ENCODE data around the gene SMCR8.

The SMCR8 gene

DNA sequence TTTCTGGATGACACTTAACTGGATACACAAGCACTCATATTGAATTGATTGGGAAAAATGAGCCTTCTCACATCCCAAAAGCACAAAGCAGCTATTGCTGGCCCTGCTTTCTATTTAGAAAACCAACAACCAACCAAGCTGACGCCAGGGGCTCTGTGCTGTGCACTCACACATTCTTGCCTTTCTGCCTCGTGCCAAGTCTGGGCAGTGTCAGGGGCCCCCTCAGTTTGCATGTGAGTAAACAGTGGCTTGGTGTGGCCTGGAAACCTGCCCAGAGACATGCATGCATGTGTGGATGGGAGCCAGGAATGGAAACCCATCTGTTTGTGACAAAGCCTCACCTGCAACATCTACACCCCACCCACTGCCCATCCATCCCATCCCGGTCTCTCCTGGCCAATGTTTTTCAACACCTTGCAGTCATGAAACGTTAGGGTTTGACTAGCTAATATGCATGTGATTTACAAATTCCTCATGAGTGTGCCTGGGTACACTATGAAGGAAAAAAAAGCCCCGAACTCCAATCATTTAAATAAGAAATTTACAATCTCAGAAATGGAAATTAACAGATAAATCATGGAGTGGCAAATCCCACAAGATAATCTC lies 34.2 kb upstream of the SMCR8 start:
- Histone ChIP-seq H3K27ac (replicated peaks) (no peak overlapping the region), H3K27me3 (ENCODE audit: insufficient read depth, poor library complexity, severe bottlenecking) (no peaks in the 10 kb centered on the region), H3K4me3 (replicated peaks; ENCODE audit: insufficient read depth, low read length) (no peak overlapping the region)
- no peak for DNase-seq (ENCODE audit: low read depth in 1 of 2, low spot score in 1 of 2)
- TF ChIP-seq SPI1 (IDR thresholded peaks at IDR 0.05; ENCODE audit: borderline replicate concordance, low read depth) (no peak), GABPA (IDR thresholded peaks at IDR 0.05; ENCODE audit: low read depth) (no peak)
- TF ChIP-seq, protein P1, sequence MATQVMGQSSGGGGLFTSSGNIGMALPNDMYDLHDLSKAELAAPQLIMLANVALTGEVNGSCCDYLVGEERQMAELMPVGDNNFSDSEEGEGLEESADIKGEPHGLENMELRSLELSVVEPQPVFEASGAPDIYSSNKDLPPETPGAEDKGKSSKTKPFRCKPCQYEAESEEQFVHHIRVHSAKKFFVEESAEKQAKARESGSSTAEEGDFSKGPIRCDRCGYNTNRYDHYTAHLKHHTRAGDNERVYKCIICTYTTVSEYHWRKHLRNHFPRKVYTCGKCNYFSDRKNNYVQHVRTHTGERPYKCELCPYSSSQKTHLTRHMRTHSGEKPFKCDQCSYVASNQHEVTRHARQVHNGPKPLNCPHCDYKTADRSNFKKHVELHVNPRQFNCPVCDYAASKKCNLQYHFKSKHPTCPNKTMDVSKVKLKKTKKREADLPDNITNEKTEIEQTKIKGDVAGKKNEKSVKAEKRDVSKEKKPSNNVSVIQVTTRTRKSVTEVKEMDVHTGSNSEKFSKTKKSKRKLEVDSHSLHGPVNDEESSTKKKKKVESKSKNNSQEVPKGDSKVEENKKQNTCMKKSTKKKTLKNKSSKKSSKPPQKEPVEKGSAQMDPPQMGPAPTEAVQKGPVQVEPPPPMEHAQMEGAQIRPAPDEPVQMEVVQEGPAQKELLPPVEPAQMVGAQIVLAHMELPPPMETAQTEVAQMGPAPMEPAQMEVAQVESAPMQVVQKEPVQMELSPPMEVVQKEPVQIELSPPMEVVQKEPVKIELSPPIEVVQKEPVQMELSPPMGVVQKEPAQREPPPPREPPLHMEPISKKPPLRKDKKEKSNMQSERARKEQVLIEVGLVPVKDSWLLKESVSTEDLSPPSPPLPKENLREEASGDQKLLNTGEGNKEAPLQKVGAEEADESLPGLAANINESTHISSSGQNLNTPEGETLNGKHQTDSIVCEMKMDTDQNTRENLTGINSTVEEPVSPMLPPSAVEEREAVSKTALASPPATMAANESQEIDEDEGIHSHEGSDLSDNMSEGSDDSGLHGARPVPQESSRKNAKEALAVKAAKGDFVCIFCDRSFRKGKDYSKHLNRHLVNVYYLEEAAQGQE (IDR thresholded peaks at IDR 0.05; ENCODE audit: insufficient replicate concordance, low read depth): no peak
- TF ChIP-seq, protein P2, sequence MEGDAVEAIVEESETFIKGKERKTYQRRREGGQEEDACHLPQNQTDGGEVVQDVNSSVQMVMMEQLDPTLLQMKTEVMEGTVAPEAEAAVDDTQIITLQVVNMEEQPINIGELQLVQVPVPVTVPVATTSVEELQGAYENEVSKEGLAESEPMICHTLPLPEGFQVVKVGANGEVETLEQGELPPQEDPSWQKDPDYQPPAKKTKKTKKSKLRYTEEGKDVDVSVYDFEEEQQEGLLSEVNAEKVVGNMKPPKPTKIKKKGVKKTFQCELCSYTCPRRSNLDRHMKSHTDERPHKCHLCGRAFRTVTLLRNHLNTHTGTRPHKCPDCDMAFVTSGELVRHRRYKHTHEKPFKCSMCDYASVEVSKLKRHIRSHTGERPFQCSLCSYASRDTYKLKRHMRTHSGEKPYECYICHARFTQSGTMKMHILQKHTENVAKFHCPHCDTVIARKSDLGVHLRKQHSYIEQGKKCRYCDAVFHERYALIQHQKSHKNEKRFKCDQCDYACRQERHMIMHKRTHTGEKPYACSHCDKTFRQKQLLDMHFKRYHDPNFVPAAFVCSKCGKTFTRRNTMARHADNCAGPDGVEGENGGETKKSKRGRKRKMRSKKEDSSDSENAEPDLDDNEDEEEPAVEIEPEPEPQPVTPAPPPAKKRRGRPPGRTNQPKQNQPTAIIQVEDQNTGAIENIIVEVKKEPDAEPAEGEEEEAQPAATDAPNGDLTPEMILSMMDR (IDR thresholded peaks at IDR 0.05; ENCODE audit: insufficient read depth, low read length): no peak

DNA sequence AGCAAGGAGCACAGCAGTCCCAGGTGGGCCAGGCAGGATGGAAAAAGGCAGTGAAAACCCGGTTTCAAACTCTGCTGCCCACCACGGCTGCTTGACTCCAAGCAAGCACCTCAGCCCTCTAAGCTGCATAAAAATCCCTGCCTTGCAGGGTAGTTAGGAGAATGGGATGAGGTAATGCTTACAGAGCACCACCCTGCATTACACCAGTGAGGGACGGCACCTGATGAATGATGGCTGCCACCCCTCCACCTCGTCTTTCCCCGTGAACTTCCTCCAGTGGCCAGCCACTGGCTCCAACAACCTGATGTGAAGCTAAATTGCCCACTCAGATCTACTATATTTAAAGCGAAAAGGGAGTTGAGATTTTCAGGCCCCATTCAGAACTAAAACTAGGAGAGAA lies 33.3 kb upstream of the SMCR8 start:
- Histone ChIP-seq H3K4me3 (replicated peaks; ENCODE audit: insufficient read depth, low read length) (no peak overlapping the region), H3K27ac (replicated peaks) (no peak overlapping the region), H3K27me3 (ENCODE audit: insufficient read depth, poor library complexity, severe bottlenecking) (no peaks in the 10 kb centered on the region)
- DNase-seq (ENCODE audit: low read depth in 1 of 2, low spot score in 1 of 2): no peak
- TF ChIP-seq GABPA (IDR thresholded peaks at IDR 0.05; ENCODE audit: low read depth) (no peak), POLR2AphosphoS5 (IDR thresholded peaks at IDR 0.05; ENCODE audit: low read depth) (no peak)
- TF ChIP-seq, protein P2 (IDR thresholded peaks at IDR 0.05; ENCODE audit: insufficient read depth, low read length): no peak

DNA sequence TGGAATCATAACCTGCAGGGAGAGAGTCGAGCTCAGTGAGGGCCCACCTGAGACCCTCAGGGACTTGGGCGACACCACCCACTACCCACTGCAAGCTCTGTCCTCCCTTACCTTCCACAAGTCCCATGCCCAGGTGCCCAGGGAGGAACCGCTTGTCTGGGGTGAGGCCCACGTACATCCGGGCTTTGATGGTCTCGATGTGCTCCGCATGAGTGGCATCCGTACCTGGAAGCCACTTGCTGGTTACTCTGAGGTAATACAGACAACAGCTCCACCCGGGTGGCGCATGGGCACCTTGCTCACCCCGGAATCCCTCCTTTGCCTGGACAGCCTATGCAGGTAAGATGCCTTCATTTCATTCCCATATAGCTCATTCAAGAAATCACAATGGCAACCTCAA lies 29.8 kb upstream of the SMCR8 start:
- no peak overlapping the region for H3K27ac ChIP-seq (replicated peaks)
- H3K27me3 ChIP-seq (ENCODE audit: insufficient read depth, poor library complexity, severe bottlenecking): no peaks in the 10 kb centered on the region
- TF ChIP-seq SPI1 (IDR thresholded peaks at IDR 0.05; ENCODE audit: borderline replicate concordance, low read depth) (no peak), GABPA (IDR thresholded peaks at IDR 0.05; ENCODE audit: low read depth) (no peak), POLR2AphosphoS5 (IDR thresholded peaks at IDR 0.05; ENCODE audit: low read depth) (no peak)
- TF ChIP-seq, protein P1 (IDR thresholded peaks at IDR 0.05; ENCODE audit: insufficient replicate concordance, low read depth): no peak
- TF ChIP-seq, protein P2 (IDR thresholded peaks at IDR 0.05; ENCODE audit: insufficient read depth, low read length): no peak
- H3K4me3 ChIP-seq (replicated peaks; ENCODE audit: insufficient read depth, low read length): no peak overlapping the region
- no peak for DNase-seq (ENCODE audit: low read depth in 1 of 2, low spot score in 1 of 2)

Measured in HL-60 (cell line).